Activated CD4-positive, alpha-beta T cell treated with anti-CD3 and anti-CD28 coated beads for 48 hours (primary cell): ENCODE data around the gene C4orf50.

Source experiments
- DNase-seq: peaks from one replicate; pipeline ENCODE4 v3.0.0-alpha.2; 2020

C4orf50 gene

DNA sequence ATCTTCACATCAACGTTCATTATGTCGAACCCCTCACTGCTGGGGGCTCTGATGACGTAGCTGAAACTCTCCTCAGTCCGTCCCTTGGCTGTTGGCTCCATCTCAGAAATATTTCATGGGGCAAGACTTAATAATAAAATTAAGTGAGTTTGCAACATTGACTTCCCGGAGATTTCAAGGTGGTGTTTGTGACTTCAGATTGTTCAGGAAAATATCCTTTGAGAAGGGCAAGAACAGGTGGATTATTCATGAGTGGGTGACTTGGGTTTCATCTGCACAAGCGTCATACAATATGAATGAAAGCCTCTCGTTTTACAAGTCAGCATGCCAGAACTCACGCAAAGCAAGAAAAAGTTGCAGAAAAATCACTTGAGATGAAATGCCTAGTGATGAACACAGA lies at the start of gene C4orf50:
C4orf50 (minus strand) TSS at position 101 of the 400 bp plus-strand sequence.
- no peak for DNase-seq

GRCh38 chr4:6065934-6066590 lies 47.8 kb upstream of the C4orf50 start:
- DNase-seq = no peak

GRCh38 chr4:6065166-6065565 lies 46.9 kb upstream of the C4orf50 start:
- DNase-seq = no peak

- no peak for DNase-seq
These were observed 46.2 kb upstream of the C4orf50 start for GRCh38 chr4:6064383-6064782.

GRCh38 chr4:6063684-6064083 lies 45.5 kb upstream of the C4orf50 start:
- DNase-seq = no peak

GRCh38 chr4:6062133-6062532 lies 43.9 kb upstream of the C4orf50 start:
- DNase-seq = no peak

GRCh38 chr4:6059375-6059805 lies 41.2 kb upstream of the C4orf50 start:
- no peak for DNase-seq

- no peak for DNase-seq
These were observed 40.5 kb upstream of the C4orf50 start for GRCh38 chr4:6058531-6059374.

- no peak for DNase-seq
These were observed 38.9 kb upstream of the C4orf50 start for GRCh38 chr4:6056976-6057766.

DNA sequence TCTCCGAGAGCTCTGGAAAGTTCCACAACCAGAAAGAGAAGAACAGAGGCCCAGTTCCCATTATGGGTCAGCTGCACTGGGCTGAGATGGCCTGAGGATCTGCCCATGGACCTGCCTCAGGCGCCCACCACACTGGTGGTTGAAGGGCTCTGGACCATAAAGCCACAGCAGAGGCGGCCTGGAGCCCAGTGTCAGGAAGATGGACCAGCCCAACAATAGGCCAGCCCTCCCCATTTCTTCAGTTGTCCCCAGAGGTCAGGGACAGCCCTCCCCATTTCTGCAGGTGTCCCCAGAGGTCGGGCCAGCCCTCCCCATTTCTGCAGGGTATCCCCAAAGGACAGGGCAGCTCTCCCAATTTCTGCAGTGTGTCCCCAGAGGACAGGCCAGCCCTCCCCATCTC lies 37.2 kb upstream of the C4orf50 start:
- no peak for DNase-seq

- no peak for DNase-seq
These were observed 36.8 kb upstream of the C4orf50 start for GRCh38 chr4:6055030-6055429.

- DNase-seq = no peak
These were observed 36.1 kb upstream of the C4orf50 start for GRCh38 chr4:6054162-6054922.

DNA sequence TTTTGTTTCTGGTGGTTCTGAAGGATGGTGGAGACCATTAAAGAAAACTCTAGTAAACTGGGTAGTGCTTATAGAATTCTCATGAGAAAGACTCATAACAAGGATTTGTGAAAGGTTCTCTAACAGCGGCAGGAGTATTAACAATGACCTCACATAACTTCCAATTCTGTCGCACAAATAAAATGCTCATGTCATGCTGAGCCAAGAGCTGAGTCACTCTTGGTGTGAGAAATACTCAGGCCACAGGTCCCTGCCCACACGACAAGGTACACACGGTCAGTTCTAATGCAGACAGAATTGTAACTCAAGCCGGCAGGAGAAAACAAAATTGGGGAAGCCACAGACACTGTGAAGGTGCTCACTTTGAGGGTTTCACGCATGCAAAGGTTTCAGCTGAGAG lies 34.4 kb upstream of the C4orf50 start:
- no peak for DNase-seq

DNA sequence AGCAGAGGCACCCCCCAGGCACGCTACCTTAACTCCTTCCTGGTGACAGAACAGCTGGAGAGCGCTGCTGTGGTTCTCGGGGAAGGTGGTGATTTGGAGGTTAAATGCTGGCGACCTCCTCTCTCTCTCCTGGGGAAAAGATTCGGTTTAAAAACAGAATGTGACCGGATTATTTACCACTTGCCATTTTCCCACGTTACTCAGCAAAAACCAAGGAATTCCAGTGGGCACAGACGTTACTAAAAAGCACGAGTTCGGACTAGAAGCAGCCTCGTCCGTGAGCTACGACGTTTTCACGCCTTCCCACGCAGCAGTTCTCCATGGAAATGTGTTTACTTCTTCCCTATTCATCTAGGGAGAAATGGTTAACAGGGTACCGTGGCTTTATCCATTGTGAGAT lies 32.3 kb upstream of the C4orf50 start:
- DNase-seq = no peak

DNA sequence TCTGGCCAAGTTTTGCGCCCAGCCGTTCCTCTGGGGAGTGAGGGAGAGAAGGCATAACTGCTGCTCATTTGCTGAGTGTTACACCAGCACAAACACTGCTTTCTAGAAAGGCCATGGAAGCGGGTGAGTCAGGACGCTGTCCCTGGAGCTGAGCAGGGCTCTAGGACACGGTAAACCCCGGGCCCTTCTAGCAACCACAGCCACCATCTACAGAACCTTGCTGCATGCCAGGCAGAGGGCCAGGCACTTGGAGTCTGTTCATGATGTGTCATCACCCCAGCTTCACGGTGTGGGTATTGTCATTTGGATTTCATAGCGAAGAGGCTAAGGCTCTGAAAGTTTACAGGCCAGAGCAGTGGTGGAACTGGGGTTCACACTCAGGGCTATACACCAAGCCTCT lies 31.8 kb upstream of the C4orf50 start:
- DNase-seq = no peak

GRCh38 chr4:6049278-6049677 lies 31.0 kb upstream of the C4orf50 start:
- no peak for DNase-seq

DNA sequence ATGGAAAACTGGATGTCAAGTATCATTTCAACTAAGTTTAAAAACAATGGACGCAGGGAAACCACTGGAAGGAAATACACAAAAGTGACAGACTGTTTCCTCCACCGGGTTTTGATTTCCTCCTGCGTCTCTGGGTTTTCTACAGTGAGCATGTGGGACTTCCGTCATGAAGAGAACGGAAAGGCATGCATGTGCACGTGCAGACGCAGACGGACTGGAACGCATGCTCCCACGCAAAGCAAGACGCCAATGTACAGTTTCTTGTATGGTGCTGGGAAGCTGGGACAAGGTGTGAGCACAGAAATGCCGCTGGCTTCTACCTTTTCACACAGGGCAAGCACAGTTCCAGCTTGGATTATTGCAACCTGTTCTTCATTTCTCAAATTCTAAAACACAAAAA lies 30.3 kb upstream of the C4orf50 start:
- no peak for DNase-seq

DNA sequence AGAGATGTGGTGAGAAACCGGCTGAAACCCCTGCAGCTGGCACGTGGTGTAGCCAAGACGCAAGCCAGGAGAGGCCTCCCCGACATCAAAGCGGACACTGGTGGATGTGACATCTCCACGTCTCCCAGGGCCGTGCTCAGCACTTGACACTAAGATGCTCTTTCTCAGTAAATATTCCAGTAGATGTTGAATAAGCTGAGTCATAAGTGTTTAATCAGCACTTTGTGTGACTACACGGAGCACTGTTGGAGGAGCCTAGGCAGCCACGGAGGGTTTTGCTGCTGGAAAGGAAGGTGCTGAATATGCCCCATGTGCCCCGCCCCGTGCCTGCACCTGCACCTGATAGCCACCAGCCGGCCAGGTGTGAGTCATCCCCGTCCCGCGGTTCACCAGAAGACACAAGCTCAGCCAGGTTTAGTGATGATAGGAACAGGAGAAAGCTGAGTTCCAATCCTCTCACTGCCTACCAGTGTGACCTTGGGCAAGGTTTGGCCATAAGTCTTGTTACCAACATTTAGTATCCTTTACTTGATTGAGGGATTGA lies 29.0 kb upstream of the C4orf50 start:
- DNase-seq = peak; percentile 27

DNA sequence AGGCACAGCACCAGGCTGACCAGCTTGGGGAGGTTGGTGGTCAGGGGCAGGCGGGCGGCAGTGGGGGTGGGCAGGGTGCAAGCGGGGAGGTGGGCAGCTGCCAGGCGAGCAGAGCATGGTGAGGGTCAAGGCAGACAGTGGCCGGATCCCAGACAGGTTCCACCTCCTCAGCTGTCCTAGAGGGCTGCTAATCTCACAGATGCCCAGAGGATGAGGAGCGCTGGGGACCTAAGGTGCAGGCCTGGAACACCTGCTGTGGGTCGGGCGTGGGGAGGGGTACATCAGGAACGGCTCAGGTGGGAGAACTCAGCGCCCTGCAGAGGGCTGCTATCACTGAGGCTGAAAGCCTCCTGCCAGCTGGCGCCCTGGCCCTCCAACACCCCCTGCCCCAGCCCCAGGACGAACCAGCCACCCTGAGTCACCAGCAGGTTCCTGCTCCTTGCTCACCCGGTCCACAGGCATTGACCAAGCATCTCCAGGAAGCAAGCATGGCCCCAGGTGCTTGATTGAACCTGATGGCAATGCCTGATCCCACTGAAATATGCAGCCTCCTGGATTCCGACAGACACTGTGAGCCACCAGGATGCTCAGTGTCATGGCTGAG lies 28.4 kb upstream of the C4orf50 start:
- no peak for DNase-seq

- no peak for DNase-seq
These were observed 26.6 kb upstream of the C4orf50 start for GRCh38 chr4:6044805-6045204.

DNA sequence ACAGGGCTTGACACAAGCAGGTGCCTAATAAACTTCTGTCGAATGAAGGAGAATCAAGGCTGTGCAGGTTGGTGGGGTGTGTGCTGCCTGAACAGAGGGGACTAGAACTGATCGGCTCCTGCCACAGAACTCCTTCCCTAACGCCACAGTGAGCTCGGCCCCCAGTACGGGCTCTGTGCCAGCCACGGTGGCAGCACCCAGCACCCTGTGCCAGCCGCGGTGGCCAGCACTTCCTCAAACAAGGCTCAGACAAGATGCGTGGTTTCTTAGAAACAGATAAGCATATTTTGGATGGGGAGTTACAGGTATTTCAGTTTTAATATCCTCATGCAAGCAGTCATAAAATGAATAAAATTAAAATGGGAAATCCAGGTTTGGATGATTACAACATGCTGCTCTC lies 26.0 kb upstream of the C4orf50 start:
- no peak for DNase-seq

DNA sequence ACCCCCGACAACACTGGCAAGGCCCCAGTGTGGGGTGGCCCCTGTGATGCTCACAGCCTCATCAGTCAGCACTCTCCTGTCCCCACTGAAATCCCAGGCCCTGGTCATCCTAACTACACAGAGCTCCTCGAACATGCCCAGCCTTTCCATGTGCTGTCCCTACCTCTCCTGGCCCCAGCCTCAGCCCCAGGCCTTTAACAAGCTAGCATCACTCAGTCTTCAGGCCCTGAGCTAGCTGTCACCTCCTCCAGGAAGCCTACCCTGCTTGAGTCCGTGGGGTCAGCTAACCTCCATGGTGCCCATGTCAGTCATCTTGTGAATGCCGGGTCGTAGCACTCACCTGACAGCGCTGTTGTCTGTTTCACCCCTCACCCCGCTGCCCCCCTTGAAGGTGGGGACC lies 25.6 kb upstream of the C4orf50 start:
- no peak for DNase-seq
